Germinal center (tissue), 1 donor: Measurements from ENCODE around the gene PNP.
A peak's percentile ranks its signal among the peaks of the same experiment; 100 is the strongest.

Source experiments
- DNase-seq: peaks from one replicate; pipeline ENCODE4 v3.0.0; 2012; ENCODE audit warnings: mixed read lengths, low spot score

The PNP gene

DNA sequence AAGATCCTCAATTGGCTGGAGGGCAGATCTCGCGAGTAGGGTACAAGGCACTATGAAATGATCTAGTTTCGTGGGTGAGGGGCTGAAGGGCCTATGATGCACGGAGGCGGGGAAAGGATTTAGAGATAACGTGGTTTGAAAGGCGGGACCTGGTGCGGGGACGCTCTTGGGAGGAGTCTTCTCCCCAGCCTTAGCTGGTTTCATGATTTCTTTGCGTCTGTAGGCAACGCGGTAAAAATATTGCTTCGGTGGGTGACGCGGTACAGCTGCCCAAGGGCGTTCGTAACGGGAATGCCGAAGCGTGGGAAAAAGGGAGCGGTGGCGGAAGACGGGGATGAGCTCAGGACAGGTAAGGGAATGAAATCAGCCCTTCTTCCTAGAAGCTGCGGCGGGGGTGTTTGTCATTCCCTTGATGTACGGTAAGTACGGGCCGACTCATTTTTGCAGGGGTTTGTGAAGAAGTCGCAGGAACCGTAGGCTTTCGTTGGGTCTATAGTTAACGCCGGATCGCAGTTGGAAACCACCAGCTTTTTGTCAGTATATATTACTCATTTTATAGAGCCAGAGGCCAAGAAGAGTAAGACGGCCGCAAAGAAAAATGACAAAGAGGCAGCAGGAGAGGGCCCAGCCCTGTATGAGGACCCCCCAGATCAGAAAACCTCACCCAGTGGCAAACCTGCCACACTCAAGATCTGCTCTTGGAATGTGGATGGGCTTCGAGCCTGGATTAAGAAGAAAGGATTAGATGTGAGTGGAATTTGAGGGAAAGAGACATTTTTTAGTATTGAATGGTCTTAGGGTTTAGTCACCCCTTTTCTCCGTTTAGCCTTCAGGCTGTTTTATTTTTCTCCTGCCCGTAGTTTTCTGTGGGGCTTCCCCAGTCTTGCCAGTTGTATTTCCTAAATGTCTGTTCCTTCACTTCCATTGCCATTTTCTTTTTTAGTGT, 13.6 kb upstream of the PNP start:
- DNase-seq, result peak; percentile 51

DNA sequence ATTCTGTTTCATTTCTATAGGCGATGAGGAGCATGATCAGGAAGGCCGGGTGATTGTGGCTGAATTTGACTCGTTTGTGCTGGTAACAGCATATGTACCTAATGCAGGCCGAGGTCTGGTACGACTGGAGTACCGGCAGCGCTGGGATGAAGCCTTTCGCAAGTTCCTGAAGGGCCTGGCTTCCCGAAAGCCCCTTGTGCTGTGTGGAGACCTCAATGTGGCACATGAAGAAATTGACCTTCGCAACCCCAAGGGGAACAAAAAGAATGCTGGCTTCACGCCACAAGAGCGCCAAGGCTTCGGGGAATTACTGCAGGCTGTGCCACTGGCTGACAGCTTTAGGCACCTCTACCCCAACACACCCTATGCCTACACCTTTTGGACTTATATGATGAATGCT, 12.2 kb upstream of the PNP start:
- DNase-seq, result no peak

DNA sequence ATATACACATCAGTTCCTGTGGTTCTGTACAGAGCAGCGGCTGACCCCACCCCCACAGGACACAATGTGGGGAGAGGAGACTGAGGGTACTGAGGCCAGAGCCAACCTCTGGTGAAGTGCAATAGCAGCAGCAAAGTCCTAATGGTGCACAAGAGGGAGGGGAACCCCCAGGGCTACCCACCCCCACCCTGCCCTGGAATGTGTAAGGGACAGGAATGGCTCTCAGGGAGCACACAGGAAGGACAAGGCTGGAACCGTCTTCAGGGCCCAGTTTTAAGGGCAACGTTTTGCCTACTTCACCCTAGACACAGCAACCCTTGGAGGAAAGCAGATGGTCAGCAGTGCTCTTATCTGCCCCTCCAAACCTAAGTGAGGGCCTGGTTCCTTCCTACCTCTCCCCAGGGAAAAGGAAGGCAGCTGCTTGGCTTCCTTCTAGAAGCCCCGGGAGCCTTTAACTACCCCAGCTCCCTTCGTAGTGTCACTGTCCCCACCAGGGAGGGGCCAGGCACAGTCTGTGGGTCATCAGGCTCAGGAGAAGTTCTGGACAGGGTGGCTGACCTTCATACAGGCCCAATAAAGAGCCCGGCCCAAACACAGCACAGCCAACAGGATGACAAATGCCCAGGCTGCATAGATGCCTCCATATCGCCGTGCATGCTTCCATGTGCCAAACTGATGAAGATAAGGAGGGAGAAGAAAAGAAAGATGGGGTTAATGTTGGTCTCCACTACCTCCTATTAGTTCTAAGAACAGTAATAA, 11.0 kb upstream of the PNP start:
- no peak for DNase-seq

DNA sequence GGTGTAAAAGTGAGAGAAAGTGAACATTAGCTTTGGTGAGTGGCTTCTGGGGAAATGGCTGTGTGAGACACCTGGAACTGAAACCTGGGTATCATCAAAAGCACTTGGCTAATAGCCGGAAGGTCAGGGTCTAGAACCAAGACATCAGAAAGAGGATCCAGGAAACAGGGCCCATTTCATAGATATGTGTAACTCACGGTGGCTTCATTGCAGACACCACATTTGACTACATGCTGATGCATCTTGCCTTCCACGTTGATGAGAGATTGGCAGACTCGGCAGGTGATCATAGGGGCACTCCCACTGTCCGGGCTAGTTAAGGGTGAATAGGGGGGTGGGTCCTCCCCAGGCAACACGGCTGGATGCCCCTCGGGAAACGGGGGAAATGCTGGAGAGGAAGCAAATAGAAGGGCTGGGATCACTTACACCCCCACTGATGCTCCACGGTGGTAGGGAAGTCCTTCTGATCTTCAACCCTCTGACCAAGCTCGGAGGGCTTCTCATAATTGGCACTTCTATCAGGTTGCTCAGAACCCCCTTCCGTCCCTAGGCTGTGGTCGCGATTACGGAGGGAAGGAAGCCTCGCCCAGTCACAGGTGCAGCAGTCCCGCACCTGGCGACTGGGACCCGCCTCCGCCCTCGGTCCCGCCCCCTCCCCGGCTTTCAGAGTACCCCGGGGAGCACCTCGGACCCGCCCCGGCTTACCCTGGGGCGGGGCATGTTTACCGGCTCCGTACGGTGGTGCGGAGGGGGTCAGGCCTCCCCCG, 8.6 kb upstream of the PNP start:
- peak; percentile 73 for DNase-seq

DNA sequence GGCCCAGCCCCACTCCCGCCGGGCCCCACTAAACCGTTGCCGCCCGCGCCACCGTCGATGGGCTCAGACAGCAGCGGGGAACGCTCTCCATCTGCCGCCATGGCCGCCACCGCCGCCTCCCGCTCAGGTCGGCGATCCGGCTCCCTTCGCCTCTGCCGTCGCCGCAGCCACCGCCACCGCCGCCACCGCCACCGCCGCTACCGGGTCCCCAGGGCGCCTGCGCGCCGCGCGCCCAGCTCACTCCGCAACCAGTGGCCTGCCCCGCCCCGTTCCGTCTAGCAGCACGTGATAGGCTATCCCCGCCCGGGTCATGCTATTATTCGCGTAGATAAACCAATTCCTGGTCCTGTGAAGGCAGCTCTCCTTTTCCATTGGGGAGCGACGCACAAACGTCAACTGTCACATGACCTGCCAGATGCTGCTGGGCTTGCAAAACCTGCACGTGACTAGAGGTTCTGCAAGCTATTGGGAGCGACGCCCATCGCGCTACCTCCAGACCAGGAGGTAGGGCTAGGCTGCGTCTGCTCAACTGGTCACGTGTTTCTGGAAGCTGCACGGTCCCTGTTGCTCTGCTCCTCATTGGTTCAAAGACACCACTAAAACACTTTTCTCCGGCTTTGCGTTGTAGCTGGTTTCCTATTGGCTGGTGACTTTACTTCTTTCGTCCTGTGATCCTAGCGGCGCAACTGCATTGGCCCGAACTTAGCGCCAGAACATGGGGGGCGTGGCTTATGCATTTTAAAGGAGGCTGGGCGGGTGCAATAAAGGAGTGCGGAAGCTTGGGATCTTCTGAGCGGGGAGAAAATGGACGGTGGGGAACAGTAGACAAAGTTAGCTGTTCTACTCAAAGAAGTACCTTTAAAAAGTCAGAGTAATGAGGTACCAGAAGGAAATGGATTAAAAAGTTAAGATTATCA, 7.7 kb upstream of the PNP start, which contains the start of gene PIP4P1:
Gene PIP4P1, minus strand, starts transcription at position 210 of the 917 bp plus-strand sequence. Its CDS starts 109 bp downstream, at position 101.
- DNase-seq, result peak; percentile 93

DNA sequence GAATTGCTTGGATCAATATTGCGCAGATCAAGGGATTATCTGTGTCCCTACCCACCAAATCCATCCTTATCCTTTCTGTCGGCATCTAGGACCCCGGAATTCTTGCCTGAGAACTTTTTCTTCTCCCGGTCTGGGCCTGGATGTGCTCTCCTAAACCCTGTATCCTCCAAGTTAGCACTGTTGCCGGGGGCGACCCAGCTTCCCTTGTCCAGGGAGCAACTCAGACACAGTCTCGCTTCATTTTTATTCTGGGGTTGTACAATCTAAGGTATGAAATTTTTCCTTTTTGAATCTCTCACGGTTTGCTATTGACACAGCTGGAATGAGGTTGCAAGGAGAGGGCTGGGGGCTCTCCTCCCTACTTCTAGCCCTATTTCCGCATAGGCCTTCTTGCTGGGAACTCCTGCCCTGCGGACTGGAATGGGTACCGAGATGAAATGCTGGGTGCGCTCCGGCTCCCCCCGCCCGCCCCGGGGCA, 403 bp upstream of the PNP start:
- DNase-seq, result no peak

DNA sequence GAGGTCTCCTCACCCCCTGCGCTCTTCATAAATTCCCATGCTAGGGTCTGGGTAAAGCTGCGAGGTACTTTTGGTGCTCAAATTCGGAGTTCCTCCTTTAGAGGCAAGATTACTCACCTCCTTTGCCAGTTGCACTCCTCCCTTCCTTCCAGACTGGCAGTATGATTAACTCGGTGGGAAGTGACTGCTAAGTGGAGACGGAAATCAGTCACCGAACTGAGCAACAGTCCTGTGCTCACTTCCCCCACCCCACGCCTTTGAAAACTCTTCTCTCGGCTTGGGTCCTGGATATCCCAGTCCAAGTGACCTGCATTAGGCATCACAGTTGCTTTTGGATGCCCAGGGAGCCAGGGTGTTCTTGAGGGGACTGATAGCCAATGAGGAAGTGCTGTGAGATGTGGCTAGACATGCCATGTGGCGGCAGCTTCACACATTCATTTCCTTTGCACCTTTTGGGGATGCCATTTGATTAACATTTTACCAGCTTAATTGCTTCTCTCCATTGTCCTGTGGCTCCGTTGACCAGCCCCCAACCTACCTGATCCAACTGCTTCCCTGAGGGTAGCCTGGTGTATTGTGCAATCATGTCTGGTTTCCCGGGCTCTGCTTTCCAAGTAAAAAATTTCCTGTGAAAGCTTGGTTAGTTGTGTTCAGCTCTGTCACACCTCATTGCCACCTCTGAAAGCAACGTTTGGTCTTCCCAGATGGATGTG, 840 bp downstream of the PNP start:
- peak; percentile 47 for DNase-seq

DNA sequence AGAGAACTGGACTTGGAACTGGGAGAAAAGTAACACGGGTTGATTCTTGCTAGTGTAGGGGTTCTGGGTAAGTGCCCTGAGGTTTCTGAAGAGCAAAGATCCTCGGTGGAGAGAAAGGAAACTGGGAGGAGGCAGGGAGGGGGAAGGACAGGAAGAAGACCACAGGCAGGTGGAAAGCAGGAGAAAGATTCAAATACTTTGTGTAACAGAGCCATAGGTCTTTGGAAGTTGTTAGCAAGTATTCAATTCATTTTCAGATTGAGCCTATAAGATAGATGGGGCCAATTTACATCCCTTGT, 1.3 kb downstream of the PNP start:
- no peak for DNase-seq

DNA sequence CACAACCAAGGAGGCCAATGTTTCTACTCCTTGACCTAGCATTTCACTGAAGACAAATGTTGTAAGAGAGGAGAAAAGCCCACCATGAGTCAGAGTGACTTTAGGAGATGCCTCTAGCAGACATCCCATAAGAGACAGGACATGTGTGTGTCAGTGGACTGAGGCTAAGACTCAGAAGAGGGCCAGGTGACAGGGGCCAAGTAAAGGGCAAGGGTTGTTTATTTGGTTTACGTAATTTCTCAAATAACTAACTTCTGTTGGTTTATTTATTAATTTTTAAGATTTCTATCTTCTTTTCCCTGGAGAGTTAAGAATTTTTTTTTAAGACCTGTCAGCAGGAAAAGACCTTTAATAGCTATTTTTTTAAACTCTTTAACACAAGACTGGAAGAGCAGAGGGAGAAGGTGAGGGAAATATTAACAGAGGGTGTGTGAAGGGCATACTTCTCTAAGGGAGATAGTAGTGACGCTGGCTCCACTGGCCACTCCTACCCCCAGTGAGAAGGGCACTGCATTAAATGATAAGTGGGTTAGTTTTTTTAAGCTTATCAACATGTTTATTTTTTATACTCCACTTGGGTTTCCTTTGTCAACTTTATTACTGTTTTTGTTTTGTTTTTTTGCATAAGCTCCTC, 3.4 kb downstream of the PNP start:
- no peak for DNase-seq

DNA sequence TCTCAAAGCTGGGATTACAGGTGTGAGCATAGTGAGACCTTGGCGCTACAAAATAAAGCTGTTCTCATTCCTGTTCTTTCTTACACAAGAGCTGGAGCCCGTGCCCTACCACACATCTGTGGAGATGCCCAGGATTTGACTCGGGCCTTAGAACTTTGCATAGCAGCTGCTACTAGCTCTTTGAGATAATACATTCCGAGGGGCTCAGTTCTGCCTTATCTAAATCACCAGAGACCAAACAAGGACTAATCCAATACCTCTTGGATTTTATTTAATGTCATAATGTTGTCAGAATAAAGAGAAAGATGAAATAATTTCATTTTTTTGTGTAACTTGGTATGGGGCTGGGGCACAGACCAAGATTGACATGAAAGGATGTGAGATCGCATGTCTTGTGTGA, 7.6 kb downstream of the PNP start:
- no peak for DNase-seq

DNA sequence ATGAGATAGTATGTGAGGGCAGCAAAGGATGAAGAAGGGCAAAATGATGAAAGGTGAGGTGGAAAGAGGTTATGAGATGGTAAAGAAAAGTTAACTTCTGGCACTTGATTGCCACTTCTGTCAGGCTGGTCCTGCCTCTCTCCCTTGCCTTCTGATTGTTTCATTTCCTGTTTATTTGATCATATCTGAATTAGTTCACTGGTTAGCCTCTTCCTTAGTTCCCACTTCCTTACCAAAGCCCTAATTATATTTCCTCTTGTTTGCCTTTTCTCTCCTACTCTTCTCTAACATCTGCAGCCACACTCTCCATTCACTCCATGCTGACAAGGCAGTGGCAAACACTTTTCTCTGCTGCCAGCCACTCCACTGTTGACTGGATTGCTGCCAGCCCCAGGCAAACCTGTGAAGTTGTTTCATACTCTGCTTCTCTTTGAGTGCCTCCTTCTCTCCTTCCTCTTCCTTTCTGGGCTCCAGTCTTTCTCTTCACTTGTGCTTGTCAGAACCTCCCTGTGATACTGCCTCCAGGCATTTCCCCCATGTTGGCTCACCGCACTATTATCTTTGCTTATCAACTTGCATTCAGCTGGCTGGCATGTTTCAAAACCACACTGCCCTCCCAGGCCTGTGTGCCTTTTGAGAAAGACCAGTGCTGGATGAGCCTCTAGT, 8.1 kb downstream of the PNP start:
- peak; percentile 42 for DNase-seq

DNA sequence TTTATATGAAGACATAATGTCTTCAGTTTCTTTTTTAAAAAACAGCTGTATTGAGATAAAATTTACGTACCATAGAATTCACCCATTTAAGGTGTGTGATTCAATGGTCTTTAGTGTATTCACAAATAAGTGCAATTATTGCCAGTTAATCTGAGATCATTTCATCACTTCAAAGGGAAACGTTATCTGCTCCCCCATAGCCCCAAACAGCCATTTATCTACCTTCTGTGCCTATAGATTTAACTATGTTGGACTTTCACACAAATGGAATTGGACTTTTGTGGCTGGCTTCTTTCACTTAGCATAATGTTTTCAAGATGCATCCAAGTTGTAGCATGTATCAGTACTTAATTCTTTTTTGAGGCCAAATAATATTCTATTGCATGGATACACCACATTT, 9.7 kb downstream of the PNP start:
- no peak for DNase-seq

DNA sequence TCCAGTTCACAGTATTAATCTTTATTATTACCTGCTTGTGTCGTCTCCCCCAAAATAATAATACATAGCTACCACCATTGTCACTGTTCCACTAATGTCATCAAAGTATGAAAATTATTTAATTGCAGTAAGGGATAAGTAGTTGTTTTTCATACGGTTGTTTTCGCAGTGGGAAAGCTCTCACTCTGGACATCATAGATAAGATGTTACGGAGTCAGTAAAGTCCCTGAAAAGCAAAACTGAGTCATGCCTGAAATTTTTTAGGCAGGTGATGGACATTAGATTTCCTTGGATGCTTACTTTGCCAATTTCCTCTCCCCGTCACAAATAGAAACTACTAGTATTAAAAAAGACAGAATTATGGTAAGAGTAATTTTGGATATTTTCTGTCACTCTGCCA, 13.2 kb downstream of the PNP start:
- DNase-seq, result no peak

DNA sequence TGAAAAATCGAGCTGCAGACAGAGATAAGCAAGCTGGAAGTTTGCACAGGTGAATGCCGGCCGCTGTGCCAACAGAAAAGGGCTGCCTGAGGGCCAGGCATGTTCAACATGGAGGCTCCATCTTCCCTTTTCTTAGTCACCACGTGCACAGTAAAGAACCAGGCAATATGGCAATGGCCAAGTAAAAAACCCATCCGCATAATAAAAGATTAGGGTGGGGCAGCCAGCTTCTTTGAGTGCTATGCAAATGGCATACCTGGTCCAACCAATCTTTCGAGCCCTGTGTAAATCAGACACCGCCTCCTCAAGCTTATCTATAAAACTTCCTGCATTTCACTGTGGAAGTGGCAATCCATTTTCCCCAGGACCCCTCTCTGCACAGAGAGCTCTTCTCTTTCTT, 16.7 kb downstream of the PNP start:
- DNase-seq, result no peak

DNA sequence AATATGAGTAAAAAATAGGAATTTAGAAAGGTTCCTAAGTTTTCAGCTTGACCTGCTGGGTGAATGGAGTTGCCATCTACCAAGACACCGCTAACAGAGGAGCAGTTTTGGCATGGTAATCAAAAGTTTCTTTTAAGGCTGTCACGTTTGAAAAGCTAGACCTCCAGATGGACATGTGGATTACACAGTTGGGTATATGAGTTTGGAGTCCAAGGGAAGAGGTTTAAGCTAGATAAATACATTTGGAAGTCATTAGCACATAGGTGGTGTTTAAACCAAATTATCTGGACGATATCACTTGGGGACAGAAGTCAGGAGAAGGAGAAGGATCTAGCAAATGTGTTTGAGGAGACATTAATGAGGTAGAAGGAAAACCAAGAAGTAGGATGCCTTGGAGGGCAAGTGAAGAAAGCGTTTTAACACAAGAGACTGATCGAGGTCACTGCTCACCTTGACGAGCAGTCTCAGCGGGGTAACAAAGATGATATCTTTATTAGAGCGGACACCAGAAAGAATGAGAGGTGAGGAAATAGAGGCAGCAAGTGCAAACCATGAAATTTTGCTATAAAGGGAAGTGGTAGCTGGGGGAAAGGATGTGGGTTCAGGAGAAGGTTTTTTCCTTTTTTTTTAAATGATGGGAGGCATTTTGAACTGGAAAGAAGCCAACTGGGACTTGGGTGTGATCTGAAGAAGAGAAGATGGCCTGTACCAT, 17.6 kb downstream of the PNP start:
- no peak for DNase-seq

DNA sequence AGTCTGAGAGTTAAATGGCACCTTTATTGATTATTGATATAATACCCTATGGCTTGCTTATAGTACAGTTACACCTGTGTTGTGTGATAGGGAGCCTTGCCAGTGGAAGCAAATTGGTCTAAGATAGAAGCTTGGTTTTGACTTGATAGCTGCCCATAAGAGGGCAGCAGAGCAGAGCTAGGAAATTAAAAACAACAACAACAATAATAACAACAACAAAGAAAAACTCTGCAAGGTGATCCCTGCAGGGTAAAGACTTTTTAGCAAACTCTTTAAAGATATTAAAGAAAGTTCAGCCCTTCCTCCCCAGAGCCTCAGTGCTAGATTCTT, 18.2 kb downstream of the PNP start:
- no peak for DNase-seq

DNA sequence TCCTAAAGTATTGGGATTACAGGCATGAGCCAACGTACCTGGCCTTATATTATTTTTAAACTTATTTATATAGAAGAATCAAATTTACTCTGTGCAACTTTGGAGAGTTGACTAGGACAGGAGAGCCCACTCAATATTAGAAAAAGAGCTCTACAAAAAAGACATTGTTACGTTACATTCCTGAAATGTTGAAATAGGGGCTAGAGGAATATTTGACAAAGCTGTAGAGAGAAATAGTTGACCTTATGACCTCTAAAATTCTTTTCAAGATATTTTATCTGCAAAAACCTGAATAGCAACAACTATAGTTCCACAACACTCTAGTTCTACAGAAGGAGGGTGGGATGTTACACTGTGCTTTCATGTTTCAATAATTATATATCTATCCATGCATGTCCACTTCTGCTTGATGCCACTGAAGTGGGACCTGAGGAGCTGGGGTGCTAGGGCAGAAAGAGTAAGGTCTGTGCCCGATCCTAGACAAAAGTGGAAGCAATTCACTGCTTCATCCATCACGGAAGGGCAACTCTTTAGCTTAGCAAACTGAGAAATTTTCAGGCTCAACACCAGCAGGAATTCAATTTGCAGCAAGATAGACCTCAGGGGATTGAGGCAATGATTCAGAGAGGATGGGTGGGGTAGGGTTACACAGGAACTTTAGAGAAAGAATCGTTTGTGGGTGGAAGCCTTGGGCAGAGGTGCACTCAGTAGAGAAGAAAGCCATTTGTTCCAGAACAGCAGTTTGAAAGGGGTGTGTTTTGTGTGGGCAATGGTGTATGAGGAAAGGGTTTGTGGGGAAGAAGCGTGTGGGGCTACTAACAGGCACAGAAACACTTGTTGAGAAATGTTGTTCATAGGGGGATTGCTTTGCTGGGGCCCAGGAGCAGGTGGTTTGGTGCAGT, 20.1 kb downstream of the PNP start:
- no peak for DNase-seq

DNA sequence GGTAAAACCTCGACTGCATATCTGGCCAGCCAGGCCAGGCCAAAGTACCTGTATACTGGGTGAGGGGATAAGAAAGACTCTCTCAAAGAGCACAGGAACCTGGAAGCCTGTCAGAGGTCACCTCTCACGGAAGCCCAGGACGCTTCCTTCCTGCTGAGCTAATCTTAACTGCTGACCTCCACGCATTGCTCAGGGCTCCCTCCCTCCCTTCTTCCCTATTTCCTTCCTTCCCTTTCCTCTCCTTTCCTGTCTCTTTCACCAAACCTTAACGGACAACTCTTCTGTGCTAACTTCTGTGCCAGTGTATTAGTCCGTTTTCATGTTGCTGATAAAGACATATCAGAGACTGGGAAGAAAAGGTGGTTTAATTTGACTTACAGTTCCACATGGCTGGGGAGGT, 21.4 kb downstream of the PNP start:
- DNase-seq, result no peak
